ENCODE results near the gene ZNF485.

DNA sequence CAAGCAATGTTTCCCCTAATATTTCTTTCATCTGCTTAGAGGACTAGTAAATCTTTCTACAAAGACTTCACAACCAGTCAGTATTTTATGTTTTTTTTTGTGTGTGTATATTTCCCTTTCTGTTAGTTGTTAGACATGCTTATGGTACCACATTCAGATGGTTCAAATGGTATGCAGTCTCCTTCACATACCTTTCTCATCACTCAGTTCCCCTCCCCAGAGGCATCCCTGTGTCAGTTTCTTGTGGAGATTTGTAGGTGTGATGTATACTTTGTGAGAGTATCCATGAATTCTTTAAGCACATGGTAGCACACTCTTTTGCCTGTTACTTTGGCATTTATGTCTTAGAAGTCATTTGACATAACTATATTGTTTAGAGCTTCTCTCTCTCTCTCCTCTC, 4.4 kb downstream of the ZNF485 start:
- no peak for TF ChIP-seq POLR2A (IDR thresholded peaks at IDR 0.05)
- TF ChIP-seq, protein P1, sequence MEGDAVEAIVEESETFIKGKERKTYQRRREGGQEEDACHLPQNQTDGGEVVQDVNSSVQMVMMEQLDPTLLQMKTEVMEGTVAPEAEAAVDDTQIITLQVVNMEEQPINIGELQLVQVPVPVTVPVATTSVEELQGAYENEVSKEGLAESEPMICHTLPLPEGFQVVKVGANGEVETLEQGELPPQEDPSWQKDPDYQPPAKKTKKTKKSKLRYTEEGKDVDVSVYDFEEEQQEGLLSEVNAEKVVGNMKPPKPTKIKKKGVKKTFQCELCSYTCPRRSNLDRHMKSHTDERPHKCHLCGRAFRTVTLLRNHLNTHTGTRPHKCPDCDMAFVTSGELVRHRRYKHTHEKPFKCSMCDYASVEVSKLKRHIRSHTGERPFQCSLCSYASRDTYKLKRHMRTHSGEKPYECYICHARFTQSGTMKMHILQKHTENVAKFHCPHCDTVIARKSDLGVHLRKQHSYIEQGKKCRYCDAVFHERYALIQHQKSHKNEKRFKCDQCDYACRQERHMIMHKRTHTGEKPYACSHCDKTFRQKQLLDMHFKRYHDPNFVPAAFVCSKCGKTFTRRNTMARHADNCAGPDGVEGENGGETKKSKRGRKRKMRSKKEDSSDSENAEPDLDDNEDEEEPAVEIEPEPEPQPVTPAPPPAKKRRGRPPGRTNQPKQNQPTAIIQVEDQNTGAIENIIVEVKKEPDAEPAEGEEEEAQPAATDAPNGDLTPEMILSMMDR (IDR thresholded peaks at IDR 0.05) = no peak
